Fibroblast of skin of left quadriceps (primary cell): ENCODE data around the gene AKAP6.

Experiments used
- DNase-seq, 2 experiments: peaks; one replicate each; pipeline ENCODE4 v3.0.0-alpha.2; 2013; ENCODE audit warnings: low read depth in 2 of 2

AKAP6 gene

GRCh38 chr14:32821964-32822653 is 493.0 kb downstream of the AKAP6 start:
- no peak for DNase-seq

- DNase-seq = no peak
Measured at GRCh38 chr14:32823706-32824105, 494.6 kb downstream of the AKAP6 start.

GRCh38 chr14:32824195-32824594 is 495.1 kb downstream of the AKAP6 start:
- DNase-seq = no peak

GRCh38 chr14:32825058-32825457 is 496.0 kb downstream of the AKAP6 start:
- DNase-seq = no peak

GRCh38 chr14:32826404-32827082 is 497.4 kb downstream of the AKAP6 start:
- no peak for DNase-seq

GRCh38 chr14:32827514-32827913 is 498.4 kb downstream of the AKAP6 start:
- no peak for DNase-seq

GRCh38 chr14:32835924-32836323 is 506.8 kb downstream of the AKAP6 start:
- no peak for DNase-seq

GRCh38 chr14:32841698-32842097 is 512.6 kb downstream of the AKAP6 start:
- no peak for DNase-seq

GRCh38 chr14:32846821-32847365 is 517.8 kb downstream of the AKAP6 start:
- no peak for DNase-seq

GRCh38 chr14:32847867-32848266 is 518.8 kb downstream of the AKAP6 start:
- DNase-seq = no peak

- no peak for DNase-seq
Measured at GRCh38 chr14:32865827-32866376, 536.8 kb downstream of the AKAP6 start.

- DNase-seq = no peak
Measured at GRCh38 chr14:32883188-32883587, 554.1 kb downstream of the AKAP6 start.
